ENCODE measurements around the gene DPP4. TPM values are rescaled to one million over a fixed set of nuclear protein-coding genes. Genes with fewer than 3 reads are reported as not detected.

DPP4 gene
- total RNA-seq, 4 donors from 2014 or later = 1.6 to 5.3 (median 3.8) TPM

DNA sequence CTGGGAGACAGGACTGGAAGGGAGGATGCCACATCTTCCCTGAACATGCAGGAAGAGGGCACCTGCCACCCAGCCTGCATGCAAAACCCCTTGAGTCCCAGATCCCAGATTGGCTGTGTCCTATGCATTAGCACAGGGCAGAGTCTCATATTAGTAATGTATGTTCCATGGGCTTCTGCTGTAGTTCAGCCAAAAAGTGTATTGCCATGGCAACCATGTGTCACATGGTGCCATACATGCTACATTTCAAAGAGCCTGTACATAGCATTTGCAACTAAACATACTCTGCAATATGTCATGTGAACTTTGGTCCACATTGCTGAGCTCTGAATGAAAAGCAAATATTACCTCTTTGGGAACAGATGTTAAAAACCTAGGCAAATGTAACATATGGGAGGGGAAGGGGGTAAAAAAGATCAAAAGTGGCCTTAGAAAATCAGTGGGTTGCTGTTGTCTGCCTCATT lies 78.4 kb downstream of the DPP4 start:
- Histone ChIP-seq H3K27me3 (no peaks in the 10 kb centered on the region), H3K9me3 (no peaks in the 10 kb centered on the region), H3K4me1 (no peaks in the 10 kb centered on the region), H3K4me3 (no peak overlapping the region), H3K36me3 (no peaks in the 10 kb centered on the region), H3K27ac (no peak overlapping the region)
- TF ChIP-seq EP300 (IDR thresholded peaks at IDR 0.05) (no peak), POLR2A (IDR thresholded peaks at IDR 0.05) (no peak), POLR2AphosphoS5 (IDR thresholded peaks at IDR 0.05) (no peak)
- TF ChIP-seq, protein P1, sequence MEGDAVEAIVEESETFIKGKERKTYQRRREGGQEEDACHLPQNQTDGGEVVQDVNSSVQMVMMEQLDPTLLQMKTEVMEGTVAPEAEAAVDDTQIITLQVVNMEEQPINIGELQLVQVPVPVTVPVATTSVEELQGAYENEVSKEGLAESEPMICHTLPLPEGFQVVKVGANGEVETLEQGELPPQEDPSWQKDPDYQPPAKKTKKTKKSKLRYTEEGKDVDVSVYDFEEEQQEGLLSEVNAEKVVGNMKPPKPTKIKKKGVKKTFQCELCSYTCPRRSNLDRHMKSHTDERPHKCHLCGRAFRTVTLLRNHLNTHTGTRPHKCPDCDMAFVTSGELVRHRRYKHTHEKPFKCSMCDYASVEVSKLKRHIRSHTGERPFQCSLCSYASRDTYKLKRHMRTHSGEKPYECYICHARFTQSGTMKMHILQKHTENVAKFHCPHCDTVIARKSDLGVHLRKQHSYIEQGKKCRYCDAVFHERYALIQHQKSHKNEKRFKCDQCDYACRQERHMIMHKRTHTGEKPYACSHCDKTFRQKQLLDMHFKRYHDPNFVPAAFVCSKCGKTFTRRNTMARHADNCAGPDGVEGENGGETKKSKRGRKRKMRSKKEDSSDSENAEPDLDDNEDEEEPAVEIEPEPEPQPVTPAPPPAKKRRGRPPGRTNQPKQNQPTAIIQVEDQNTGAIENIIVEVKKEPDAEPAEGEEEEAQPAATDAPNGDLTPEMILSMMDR (IDR thresholded peaks at IDR 0.05) = no peak
- no peak for DNase-seq (ENCODE audit: low spot score in 2 of 2)

DNA sequence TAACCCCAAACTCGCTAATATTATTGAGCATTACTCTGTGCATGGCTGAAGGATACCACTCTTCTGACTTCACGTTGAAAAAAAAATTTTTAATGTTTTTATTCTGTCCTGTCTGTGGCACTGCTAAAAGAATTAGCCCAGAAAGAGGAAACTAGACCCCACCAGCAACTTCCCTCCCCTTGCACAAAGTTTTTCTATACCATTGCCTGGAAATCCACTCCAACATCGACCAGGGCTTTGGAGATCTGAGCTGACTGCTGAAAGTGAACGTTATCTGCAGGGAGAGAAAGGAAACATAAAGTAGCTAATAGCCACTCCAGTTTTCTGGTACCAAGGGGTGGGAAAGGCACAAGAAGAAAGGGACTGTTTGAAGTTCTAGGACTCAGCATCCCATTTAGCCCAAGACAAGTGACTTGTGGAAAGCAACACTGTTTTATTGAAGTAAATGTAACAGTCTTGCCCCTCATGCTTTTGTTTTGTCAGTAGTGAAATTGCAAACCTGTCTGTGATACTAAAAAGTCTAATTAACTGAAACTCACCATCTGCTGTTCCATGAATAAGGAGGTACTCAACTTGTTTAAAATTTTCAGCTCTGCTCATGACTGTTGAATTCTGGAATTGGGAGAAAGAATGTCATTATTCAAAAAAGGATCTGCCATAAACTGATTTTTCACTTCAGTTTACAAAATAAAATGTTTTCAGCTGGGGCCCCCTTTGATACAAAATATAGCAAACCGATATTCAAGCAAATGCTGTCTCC lies 79.1 kb downstream of the DPP4 start:
- no peak overlapping the region for H3K4me3 ChIP-seq
- H3K36me3 ChIP-seq = no peaks in the 10 kb centered on the region
- H3K27me3 ChIP-seq = no peaks in the 10 kb centered on the region
- DNase-seq (ENCODE audit: low spot score in 2 of 2) = no peak
- no peak for TF ChIP-seq EP300 (IDR thresholded peaks at IDR 0.05)
- TF ChIP-seq, protein P1 (IDR thresholded peaks at IDR 0.05) = no peak
- TF ChIP-seq POLR2A (IDR thresholded peaks at IDR 0.05) = no peak
- no peak for TF ChIP-seq POLR2AphosphoS5 (IDR thresholded peaks at IDR 0.05)
- no peak overlapping the region for H3K27ac ChIP-seq
- H3K4me1 ChIP-seq = no peaks in the 10 kb centered on the region
- no peaks in the 10 kb centered on the region for H3K9me3 ChIP-seq
- 67% methylated on average over 5 of the region's 5 CpGs for WGBS

DNA sequence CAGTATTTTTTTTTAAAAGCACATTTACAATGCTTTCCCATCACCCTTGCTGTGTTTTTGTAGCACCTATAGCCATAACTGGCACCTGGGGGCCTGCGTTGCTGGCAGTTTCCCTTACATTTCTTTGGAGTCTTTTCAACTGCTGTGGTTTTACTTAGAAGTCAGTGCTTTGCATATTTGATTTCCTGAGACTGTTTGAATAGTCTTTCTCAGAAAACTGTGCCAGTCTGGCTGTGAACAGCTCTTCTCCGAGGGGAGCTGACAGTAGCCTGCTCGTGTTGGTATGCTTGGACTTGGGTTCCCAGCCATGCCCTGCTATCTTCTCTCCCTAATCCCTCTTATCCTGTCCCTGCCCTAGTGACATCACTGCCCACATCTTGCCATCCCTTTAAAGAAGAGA lies 81.5 kb downstream of the DPP4 start:
- Histone ChIP-seq H3K27ac (no peak overlapping the region), H3K4me3 (no peak overlapping the region), H3K4me1 (no peaks in the 10 kb centered on the region), H3K9me3 (no peaks in the 10 kb centered on the region), H3K27me3 (no peaks in the 10 kb centered on the region), H3K36me3 (no peaks in the 10 kb centered on the region)
- DNase-seq (ENCODE audit: low spot score in 2 of 2) = no peak
- 31% methylated on average over 3 of the region's 3 CpGs for WGBS
- no peak for TF ChIP-seq POLR2AphosphoS5 (IDR thresholded peaks at IDR 0.05)
- TF ChIP-seq, protein P1 (IDR thresholded peaks at IDR 0.05) = no peak

DNA sequence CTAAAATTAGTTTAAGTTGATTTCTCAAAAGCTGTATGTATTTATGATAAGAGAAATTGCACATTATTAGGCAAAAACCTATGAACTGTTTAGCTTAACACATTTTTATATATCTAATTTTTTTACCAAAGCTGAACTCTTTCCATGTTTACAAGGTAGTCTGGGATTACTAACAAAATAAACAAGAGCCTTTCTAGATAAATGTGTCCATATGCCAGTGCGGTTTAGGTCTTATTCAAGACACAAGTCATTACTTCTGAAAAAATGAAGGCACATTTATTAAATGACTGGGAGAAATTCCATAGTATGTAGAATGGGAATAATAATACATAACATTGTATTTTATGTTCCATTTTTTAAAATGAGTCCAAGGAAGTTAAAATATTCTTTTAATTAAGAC lies 82.0 kb downstream of the DPP4 start:
- H3K4me3 ChIP-seq = no peak overlapping the region
- no peak for DNase-seq (ENCODE audit: low spot score in 2 of 2)
- no peaks in the 10 kb centered on the region for H3K9me3 ChIP-seq
- no peak overlapping the region for H3K27ac ChIP-seq
- no peak for TF ChIP-seq POLR2A (IDR thresholded peaks at IDR 0.05)
- TF ChIP-seq, protein P1 (IDR thresholded peaks at IDR 0.05) = no peak
- no peak for TF ChIP-seq EP300 (IDR thresholded peaks at IDR 0.05)
- no peak for TF ChIP-seq POLR2AphosphoS5 (IDR thresholded peaks at IDR 0.05)
- 97% methylated on average over 1 of the region's 1 CpG for WGBS
- H3K27me3 ChIP-seq = no peaks in the 10 kb centered on the region
- H3K36me3 ChIP-seq = no peaks in the 10 kb centered on the region
- H3K4me1 ChIP-seq = no peaks in the 10 kb centered on the region

DNA sequence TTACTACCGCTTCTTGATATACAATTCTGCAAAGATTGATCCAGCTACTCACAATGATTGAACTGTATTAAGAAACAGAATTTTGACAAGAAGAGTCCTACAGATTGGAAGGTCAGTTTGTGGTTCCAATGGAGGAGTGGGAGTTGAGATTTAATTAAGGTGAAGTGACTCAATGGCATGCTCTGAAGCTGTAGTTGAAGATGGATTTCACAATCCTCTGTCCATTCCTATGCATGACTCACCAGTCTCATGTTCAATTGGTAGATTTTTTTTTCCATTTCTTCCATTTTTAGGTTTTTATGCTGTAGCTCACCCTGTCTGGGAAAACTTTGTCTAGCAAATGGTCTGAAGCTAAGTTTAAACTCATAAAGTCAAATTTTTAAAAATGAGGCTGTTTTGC lies 83.3 kb downstream of the DPP4 start:
- TF ChIP-seq POLR2AphosphoS5 (IDR thresholded peaks at IDR 0.05) = no peak
- TF ChIP-seq, protein P1 (IDR thresholded peaks at IDR 0.05) = no peak
- TF ChIP-seq EP300 (IDR thresholded peaks at IDR 0.05) = no peak
- no peak for TF ChIP-seq POLR2A (IDR thresholded peaks at IDR 0.05)
- H3K27ac ChIP-seq = no peak overlapping the region
- DNase-seq (ENCODE audit: low spot score in 2 of 2) = no peak
- no peaks in the 10 kb centered on the region for H3K27me3 ChIP-seq
- no peak overlapping the region for H3K4me3 ChIP-seq
- no peaks in the 10 kb centered on the region for H3K36me3 ChIP-seq
- whole genome bisulfite sequencing = 96% methylated on average over 1 of the region's 1 CpG
- no peaks in the 10 kb centered on the region for H3K4me1 ChIP-seq
- no peaks in the 10 kb centered on the region for H3K9me3 ChIP-seq
